K562 (cell line): Measurements from ENCODE around the gene PRSS50. TPM values are rescaled to one million over a fixed set of nuclear protein-coding genes. Genes with fewer than 3 reads are reported as not detected.

Experiments
- ATAC-seq: fragments of 200-7000 bp; cut with Tn5 transposase; 3 replicates; pipeline ENCODE4 v1.9.1; 2020; ENCODE audit warnings: moderate library complexity
- BruUV-seq: library from RNA; stranded (reverse); fragments of 400-500 nt; replicated peaks from 2 replicates; lab custom pipeline; 2021; lab: Mats Ljungman, UMichigan
- CTCF ChIA-PET: fragments of 300-600 bp; formaldehyde crosslinking; extraction: SDS; loops from one replicate; lab custom pipeline; 2021; ENCODE audit warnings: low intra/inter-chr PET ratio; lab: Yijun Ruan, JAX
- POLR2A ChIA-PET: fragments of 300-600, 350-650 bp; sonication (Branson Sonifier 250); formaldehyde crosslinking; extraction: SDS; loops from one replicate; lab custom pipeline; 2021; ENCODE audit warnings: antibody characterized with exemption, inconsistent platforms; lab: Yijun Ruan, JAX
- DNase-seq, 4 experiments: peaks; one replicate each; pipeline versions ENCODE4 v3.0.0 to v3.0.0-alpha.2; 2011 to 2018; ENCODE audit warnings: low spot score in 3 of 4, mixed read lengths in 3 of 4; ENCODE audit errors: extremely low read depth in 1 of 4
- FAIRE-seq: peaks from 2 replicates; lab custom pipeline; 2011; peaks lifted over from hg19 to GRCh38; lab: Jason Lieb, UNC
- H2AFZ ChIP-seq: 2 replicates; pipeline ENCODE4 v1.6.0; 2011; ENCODE audit warnings: low read depth, low read length, control low read depth, inconsistent platforms
- H3K27ac ChIP-seq: fragments of 200-600 bp; 3 replicates; pipeline ENCODE4 v1.8.0; 2011; ENCODE audit warnings: low read depth, mild to moderate bottlenecking, control low read depth, inconsistent platforms, low read length, moderate library complexity, mixed read lengths; ENCODE audit errors: extremely low read depth
- H3K27me3 ChIP-seq, 2 experiments: fragments of 300-600 bp in 1 of 2; 2 replicates in 1 of 2; 3 replicates in 1 of 2; pipeline versions ENCODE4 v1.6.0 to v1.8.0; 2011; ENCODE audit warnings: inconsistent platforms in 2 of 2, low read length in 2 of 2, mild to moderate bottlenecking in 1 of 2, mixed read lengths in 1 of 2, moderate library complexity in 1 of 2; ENCODE audit not compliant: control insufficient read depth in 2 of 2, insufficient read depth in 2 of 2
- H3K36me3 ChIP-seq: fragments of 300-600 bp; 3 replicates; pipeline ENCODE4 v1.8.0; 2011; ENCODE audit warnings: mild to moderate bottlenecking, low read length, inconsistent platforms; ENCODE audit not compliant: control insufficient read depth, insufficient read depth
- H3K4me1 ChIP-seq, 2 experiments: fragments of 200-600 bp in 1 of 2; replicated peaks in 1 of 2; 2 replicates in 1 of 2; 3 replicates in 1 of 2; pipeline versions ENCODE4 v1.5.1 to v1.8.0; 2011; ENCODE audit warnings: inconsistent platforms in 2 of 2, low read length in 2 of 2, mild to moderate bottlenecking in 1 of 2, mixed read lengths in 1 of 2, moderate library complexity in 1 of 2; ENCODE audit not compliant: control insufficient read depth in 2 of 2, insufficient read depth in 2 of 2
- H3K4me2 ChIP-seq: 2 replicates; pipeline ENCODE4 v1.6.1; 2011; ENCODE audit warnings: low read length, control low read depth, inconsistent platforms, mixed read lengths; ENCODE audit not compliant: insufficient read depth
- H3K4me3 ChIP-seq: fragments of 200-600 bp; sonication (generic), shearing (Covaris generic); 2 replicates; pipeline ENCODE4 v1.5.1; 2016; ENCODE audit warnings: control low read depth, inconsistent platforms
- H3K79me2 ChIP-seq: fragments of 200-600 bp; 3 replicates; pipeline ENCODE4 v1.8.0; 2011; ENCODE audit warnings: low read length, inconsistent platforms; ENCODE audit not compliant: control insufficient read depth, insufficient read depth
- H3K9ac ChIP-seq, 2 experiments: 2 replicates each; pipeline versions ENCODE4 v1.6.0 to v1.6.1; 2011; ENCODE audit warnings: low read depth in 2 of 2, low read length in 2 of 2, control low read depth in 1 of 2, inconsistent platforms in 1 of 2, mild to moderate bottlenecking in 1 of 2, mixed read lengths in 1 of 2; ENCODE audit not compliant: insufficient read depth in 1 of 2
- H3K9me1 ChIP-seq: one replicate; pipeline ENCODE4 v1.6.0; 2011; ENCODE audit warnings: inconsistent platforms, mild to moderate bottlenecking, low read length, moderate library complexity; ENCODE audit not compliant: control insufficient read depth, insufficient read depth
- H3K9me3 ChIP-seq: replicated peaks from 2 replicates; pipeline ENCODE4 v1.5.1; 2011; ENCODE audit warnings: low read depth, low read length, inconsistent platforms; ENCODE audit not compliant: control insufficient read depth, insufficient read depth
- H4K20me1 ChIP-seq: replicated peaks from 2 replicates; pipeline ENCODE4 v1.6.1; 2011; ENCODE audit warnings: low read length, inconsistent platforms, mixed read lengths; ENCODE audit not compliant: control insufficient read depth, insufficient read depth
- BMI1 ChIP-seq: fragments of 150-350 bp; IDR thresholded peaks from 2 replicates; pipeline ENCODE4 v1.6.1; 2014; ENCODE audit warnings: low read length
- CGGBP1 ChIP-seq: fragments of 250-450 bp; sonication (Bioruptor Pico); IDR thresholded peaks from 2 replicates; pipeline ENCODE4 v1.9.0; 2021; ENCODE audit warnings: mild to moderate bottlenecking
- CREB1 ChIP-seq, 2 experiments: sonication (generic) in 1 of 2; formaldehyde crosslinking in 1 of 2; IDR thresholded peaks; 2 replicates each; pipeline versions ENCODE4 v1.6.1 to v1.8.0; 2012 to 2022; ENCODE audit warnings: inconsistent platforms in 1 of 2, mild to moderate bottlenecking in 1 of 2, missing genetic modification reagents in 1 of 2, moderate library complexity in 1 of 2
- EZH2 ChIP-seq: IDR thresholded peaks from 2 replicates; pipeline ENCODE4 v1.6.1; 2012; ENCODE audit warnings: low read depth, mild to moderate bottlenecking, inconsistent platforms, low read length, borderline replicate concordance
- SRSF1 ChIP-seq: fragments of 200-400 bp; formaldehyde crosslinking; IDR thresholded peaks from 2 replicates; pipeline ENCODE4 v1.6.1; 2017; ENCODE audit warnings: mild to moderate bottlenecking, low read depth, low read length, moderate library complexity
- U2AF1 ChIP-seq: fragments of 200-400 bp; formaldehyde crosslinking; optimal IDR thresholded peaks from 2 replicates; pipeline ENCODE3; 2017; ENCODE audit warnings: mild to moderate bottlenecking, low read depth, low read length, moderate library complexity
- ZNF263 ChIP-seq: sonication (generic); formaldehyde crosslinking; IDR thresholded peaks from 2 replicates; pipeline ENCODE4 v1.8.0; 2022; ENCODE audit warnings: mild to moderate bottlenecking, missing genetic modification reagents, borderline replicate concordance
- WGBS: fragments of 100-300 bp; shearing (Covaris generic); methylation state at CpG from one replicate; pipeline ENCODE4 v1.1.6; 2016; ENCODE audit warnings: low coverage, mixed read lengths; ENCODE audit not compliant: insufficient coverage; ENCODE audit errors: missing lambda C conversion rate; 5-methylcytosine and 5-hydroxymethylcytosine counted together
- in situ Hi-C: fragments of 300-500 bp; cut with MboI; formaldehyde crosslinking; loops from 4 replicates; pipeline ENCODE4 v1.15.0; 2018; ENCODE audit warnings: inconsistent platforms, mixed read lengths
- intact Hi-C: fragments of 100-400 bp; cut with micrococcal nuclease; formaldehyde crosslinking; loops from 2 replicates; pipeline ENCODE4 v1.14.2; 2022
- polyA plus RNA-seq, 8 experiments: library from polyadenylated mRNA; depleted of rRNA in 4 of 8; stranded (reverse) in 5 of 8; unstranded in 3 of 8; fragments of >200 nt; fragmentation: Nextera tagmentation in 2 of 8; fragmentation: Illumina TruSeq in 1 of 8; extraction: Ambion mirVana in 2 of 8; extraction: Trizol in 1 of 8; gene quantifications; 2 replicates each; pipeline versions ENCODE4 v1.2.1 to v1.2.3, GENCODE V29; 2011 to 2014; ENCODE audit warnings: inconsistent platforms in 1 of 8, missing spikeins in 1 of 8
- total RNA-seq, 7 experiments: library from RNA; depleted of rRNA in 6 of 7; stranded (reverse); fragments of >200 nt in 6 of 7; fragmentation: Illumina TruSeq in 2 of 7; extraction: Trizol in 2 of 7; gene quantifications; 2 replicates each; pipeline versions ENCODE4 v1.2.1 to v1.2.3, GENCODE V29; 2011 to 2021; ENCODE audit warnings: low replicate concordance in 1 of 7

Gene PRSS50
- total and polyA plus RNA-seq, 9 of the 15 experiments (the other 6 are each of a cell fraction or from before 2014, with no cell fraction given) = 0.01 TPM; not detected in 8

DNA sequence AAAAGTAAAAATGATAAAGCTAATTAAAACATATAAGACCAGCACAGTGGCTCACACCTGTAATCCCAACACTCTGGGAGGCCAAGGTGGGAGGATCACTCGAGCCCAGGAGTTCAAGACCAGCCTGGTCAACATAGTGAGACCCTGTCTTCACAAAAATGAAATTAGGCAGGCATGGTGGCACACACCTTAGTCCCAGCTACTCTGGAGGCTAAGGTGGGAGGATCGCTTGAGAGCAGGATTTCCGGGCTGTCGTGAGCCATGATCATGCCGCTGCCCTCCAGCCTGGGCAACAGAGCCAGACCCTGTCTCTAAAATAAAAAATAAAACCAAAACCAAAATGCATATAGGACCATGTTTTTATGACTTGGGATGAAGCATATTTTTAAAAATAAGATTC is 4.8 kb upstream of the PRSS50 start:
- Histone ChIP-seq H2AFZ (no peak overlapping the region), H3K27ac (no peak overlapping the region), H4K20me1 (no peaks in the 10 kb centered on the region), H3K79me2 (no peaks in the 10 kb centered on the region), H3K9ac (no peak overlapping the region), H3K9me1 (no peaks in the 10 kb centered on the region)
- no peak for FAIRE-seq
- ATAC-seq = no peak
- ChIA-PET POLR2A (no interaction called here), CTCF (no interaction called here)
- no TSS peak for BruUV-seq
- intact Hi-C loops = no loop called here
- no peak for DNase-seq
- TF ChIP-seq SRSF1 (no peak), U2AF1 (no peak), CREB1 (IDR thresholded peaks at IDR 0.05) (no peak), CREB1 (CRISPR knock-in tag; IDR thresholded peaks at IDR 0.05) (no peak), EZH2 (no peak), CGGBP1 (CRISPR knock-in tag) (no peak), ZNF263 (CRISPR knock-in tag) (no peak), BMI1 (no peak)
- TF ChIP-seq, all 486 proteins: peak for 0
- Histone ChIP-seq H3K4me3 (no peak overlapping the region), H3K9me3 (no peaks in the 10 kb centered on the region), H3K4me2 (no peak overlapping the region), H3K27me3 (peaks cover 4 to 35% of the 10 kb centered on the region in 2 experiments; a peak in 3 of 5 replicates), H3K4me1 (peaks cover 0 to 5% of the 10 kb centered on the region in 2 experiments; a peak in 1 of 5 replicates), H3K36me3 (no peaks in the 10 kb centered on the region)
- in situ Hi-C loops = no loop called here
- 11% methylated on average over 5 of the region's 5 CpGs for WGBS
